ENCODE data around the gene HYCC1. TPM values are rescaled to one million over a fixed set of nuclear protein-coding genes. Genes with fewer than 3 reads are reported as not detected.

Gene HYCC1
- total RNA-seq, 4 donors from 2014 or later: 39.2 to 62.6 (median 47.2) TPM

DNA sequence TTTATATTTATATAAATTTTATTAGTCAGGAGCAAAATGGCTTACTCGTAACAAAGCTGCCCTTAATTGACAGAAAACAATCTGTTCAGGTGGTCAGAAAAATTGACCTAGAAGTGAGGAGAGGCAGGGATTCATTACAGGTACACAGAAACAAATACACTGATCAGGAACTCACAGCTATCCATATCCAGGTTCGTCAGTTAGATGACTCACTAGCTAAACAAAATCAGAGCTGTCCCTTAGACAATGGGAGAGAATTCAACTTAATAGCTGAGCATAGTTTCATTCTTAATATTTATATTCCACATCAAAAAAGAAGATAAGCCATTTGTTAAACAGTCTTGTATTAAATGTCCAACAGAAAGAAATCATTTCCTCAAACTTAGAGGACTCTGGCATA lies 41.7 kb downstream of the HYCC1 start:
- Histone ChIP-seq H3K27ac (replicated peaks in 1 of 4) (no peak overlapping the region), H3K4me1 (peaks cover 0 to 7% (median 0%) of the 10 kb centered on the region in 4 donors), H3K36me3 (peaks cover 7 to 67% (median 28%) of the 10 kb centered on the region in 4 donors), H3K4me3 (no peak overlapping the region), H3K27me3 (no peaks in the 10 kb centered on the region), H3K9me3 (no peaks in the 10 kb centered on the region)
- no peak for TF ChIP-seq POLR2AphosphoS5 (IDR thresholded peaks at IDR 0.05)
- TF ChIP-seq EP300 (IDR thresholded peaks at IDR 0.05): no peak
- TF ChIP-seq, protein P1, sequence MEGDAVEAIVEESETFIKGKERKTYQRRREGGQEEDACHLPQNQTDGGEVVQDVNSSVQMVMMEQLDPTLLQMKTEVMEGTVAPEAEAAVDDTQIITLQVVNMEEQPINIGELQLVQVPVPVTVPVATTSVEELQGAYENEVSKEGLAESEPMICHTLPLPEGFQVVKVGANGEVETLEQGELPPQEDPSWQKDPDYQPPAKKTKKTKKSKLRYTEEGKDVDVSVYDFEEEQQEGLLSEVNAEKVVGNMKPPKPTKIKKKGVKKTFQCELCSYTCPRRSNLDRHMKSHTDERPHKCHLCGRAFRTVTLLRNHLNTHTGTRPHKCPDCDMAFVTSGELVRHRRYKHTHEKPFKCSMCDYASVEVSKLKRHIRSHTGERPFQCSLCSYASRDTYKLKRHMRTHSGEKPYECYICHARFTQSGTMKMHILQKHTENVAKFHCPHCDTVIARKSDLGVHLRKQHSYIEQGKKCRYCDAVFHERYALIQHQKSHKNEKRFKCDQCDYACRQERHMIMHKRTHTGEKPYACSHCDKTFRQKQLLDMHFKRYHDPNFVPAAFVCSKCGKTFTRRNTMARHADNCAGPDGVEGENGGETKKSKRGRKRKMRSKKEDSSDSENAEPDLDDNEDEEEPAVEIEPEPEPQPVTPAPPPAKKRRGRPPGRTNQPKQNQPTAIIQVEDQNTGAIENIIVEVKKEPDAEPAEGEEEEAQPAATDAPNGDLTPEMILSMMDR (IDR thresholded peaks at IDR 0.05): no peak
- no peak for TF ChIP-seq POLR2A (IDR thresholded peaks at IDR 0.05; ENCODE audit: low read depth)
- no peak for DNase-seq (ENCODE audit: extremely low spot score)
- intact Hi-C loops (cut with DNase I): no loop called here
- 78% methylated on average over 2 of the region's 2 CpGs for WGBS

DNA sequence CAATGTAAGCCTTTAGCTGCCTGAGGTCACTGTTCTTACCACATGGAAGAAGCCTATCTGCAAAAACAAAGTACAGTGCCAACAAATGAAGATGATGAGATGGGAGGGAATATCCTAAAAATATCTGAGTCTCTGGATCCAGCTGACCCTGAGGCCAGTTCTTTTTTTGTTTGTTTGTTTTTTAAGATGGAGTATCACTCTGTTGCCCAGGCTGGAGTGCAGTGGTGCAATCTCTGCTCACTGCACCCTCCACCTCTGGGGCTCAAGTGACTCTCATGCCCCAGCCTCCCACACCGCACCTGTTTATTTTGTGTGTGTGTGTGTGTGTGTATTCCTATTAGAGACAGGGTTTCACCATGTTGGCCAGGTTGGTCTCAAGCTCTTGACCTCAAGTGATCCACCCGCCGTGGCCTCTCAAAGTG lies 44.9 kb downstream of the HYCC1 start:
- Histone ChIP-seq H3K4me1 (peaks cover 0 to 7% (median 0%) of the 10 kb centered on the region in 4 donors), H3K36me3 (peaks cover 0 to 39% (median 6%) of the 10 kb centered on the region in 4 donors), H3K27me3 (no peaks in the 10 kb centered on the region), H3K9me3 (no peaks in the 10 kb centered on the region), H3K27ac (replicated peaks in 1 of 4) (no peak overlapping the region), H3K4me3 (no peak overlapping the region)
- DNase-seq (ENCODE audit: extremely low spot score): no peak
- WGBS: 66% methylated on average over 3 of the region's 3 CpGs
- TF ChIP-seq POLR2A (IDR thresholded peaks at IDR 0.05; ENCODE audit: low read depth) (no peak), EP300 (IDR thresholded peaks at IDR 0.05) (no peak), POLR2AphosphoS5 (IDR thresholded peaks at IDR 0.05) (no peak)
- TF ChIP-seq, protein P1 (IDR thresholded peaks at IDR 0.05): no peak
- intact Hi-C loops (cut with DNase I): no loop called here

Other genes with a start within 250 kb of the HYCC1 start
- 100 to 1,000 TPM; 141 to 303 (median 267) TPM for gene TOMM7, start 191.3 kb downstream of the HYCC1 start, total RNA-seq
- gene KLHL7, start 91.7 kb upstream of the HYCC1 start, total RNA-seq: 10 to 100 TPM; 20.4 to 36.2 (median 30.8) TPM
- 10 to 100 TPM; 16.6 to 31.6 (median 23.6) TPM for gene NUP42, start 167.9 kb upstream of the HYCC1 start, total RNA-seq
- 10 to 100 TPM; 46.1 to 94.9 (median 60.7) TPM for gene GPNMB, start 232.6 kb upstream of the HYCC1 start, total RNA-seq